B cell (primary cell): ENCODE results near the gene ADARB2.

Experiments
- CTCF ChIP-seq: fragments of 200-600 bp; IDR thresholded peaks from one replicate; pipeline ENCODE4 v1.8.0; 2022; ENCODE audit warnings: antibody characterized with exemption, mild to moderate bottlenecking
- EZH2 ChIP-seq: IDR thresholded peaks from 2 replicates; pipeline ENCODE4 v1.6.1; 2012; ENCODE audit warnings: borderline replicate concordance, low read depth, mild to moderate bottlenecking, moderate library complexity, low read length; ENCODE audit not compliant: insufficient read depth, poor library complexity, severe bottlenecking

- TF ChIP-seq CTCF (no peak), EZH2 (no peak)
Measured at GRCh38 chr10:1550616-1551015, 186.7 kb downstream of the ADARB2 start.
